NCI-H2196 treated with DMSO at 0.1 percent for 48 hours (cell line): Measurements from ENCODE around the gene USH2A.
"Not testable (repeated sequence)": the region's sequence is repeated elsewhere in the genome, so short reads cannot be mapped to it uniquely, and the experiment has no call there.

Experiments
- DNase-seq: peaks from one replicate; lab custom pipeline; 2025; ENCODE audit not compliant: unreplicated experiment; lab: John Stamatoyannopoulos, UW

Gene USH2A

GRCh38 chr1:216049741-216050430 lies 373.4 kb downstream of the USH2A start:
- no peak for DNase-seq

DNA sequence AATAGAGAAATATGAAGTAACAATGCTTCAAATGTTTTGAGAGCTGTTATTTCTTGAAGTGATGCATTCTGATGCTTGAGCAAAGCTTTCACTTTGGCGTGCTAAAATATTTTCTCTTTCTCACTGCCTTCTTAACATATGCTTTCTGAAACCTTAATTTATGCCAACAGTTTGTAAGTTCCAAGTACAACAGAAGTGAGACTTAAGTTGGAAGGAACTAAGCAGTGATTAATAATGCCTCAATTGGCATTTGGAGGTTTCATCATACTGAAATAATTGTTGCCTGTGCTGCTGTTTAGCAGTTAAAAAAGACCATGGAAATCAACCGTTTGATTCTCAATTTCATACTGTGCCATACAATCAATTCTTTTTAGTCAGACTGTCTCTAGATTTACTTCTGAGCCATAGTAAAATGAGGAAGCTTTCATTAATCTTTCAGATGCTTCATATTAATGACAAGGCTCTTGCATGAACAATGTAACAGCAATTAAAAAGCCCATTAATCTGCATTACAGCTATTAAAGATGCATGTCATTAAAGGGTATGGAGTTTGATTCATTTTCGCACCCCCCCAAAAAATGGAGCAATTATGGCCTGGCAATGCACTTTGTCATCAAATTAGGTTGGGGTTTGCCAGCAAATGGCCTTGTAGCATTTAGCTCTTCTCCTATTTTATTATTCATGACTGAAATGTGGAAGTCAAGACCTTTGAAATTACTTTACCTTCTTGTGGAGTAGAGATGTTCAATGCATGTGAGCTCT lies 375.3 kb downstream of the USH2A start:
- no peak for DNase-seq

DNA sequence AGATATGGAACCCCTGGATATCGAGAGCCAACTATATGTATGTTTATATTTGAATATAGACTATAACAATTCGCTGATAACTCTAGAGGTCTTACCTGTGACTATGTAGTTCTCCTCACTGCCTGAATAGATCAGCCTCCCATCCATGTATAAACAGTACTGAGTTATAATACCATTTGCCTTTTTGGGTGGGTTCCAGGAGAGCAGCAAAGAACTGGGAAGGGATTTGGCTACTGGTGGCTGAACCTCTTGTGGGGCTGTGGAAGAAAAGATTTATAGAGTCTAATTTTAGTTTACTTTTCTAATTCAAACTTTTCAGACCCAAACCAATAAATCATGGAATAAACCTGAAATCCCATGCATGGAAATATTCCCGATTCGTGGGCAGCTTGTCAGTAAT lies 376.9 kb downstream of the USH2A start:
- DNase-seq: no peak

DNA sequence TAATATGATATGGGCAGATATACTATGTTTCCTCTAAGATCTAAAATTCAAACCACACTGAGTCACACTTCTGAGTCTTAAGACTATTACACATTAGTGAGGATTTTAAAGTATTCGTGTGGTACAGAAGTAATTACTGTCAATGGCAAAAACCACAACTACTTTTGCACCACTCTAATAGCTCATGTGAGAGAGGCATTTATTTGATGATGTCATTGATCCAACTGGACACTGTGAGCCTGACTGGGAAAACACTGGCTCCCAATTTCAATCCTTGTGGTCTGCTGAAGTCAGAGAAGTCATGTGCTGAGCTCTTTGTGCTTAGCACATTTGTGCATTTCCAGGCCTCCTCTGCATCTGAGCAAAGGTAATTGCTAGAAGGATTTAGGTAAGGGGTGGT lies 377.8 kb downstream of the USH2A start:
- DNase-seq: no peak

- DNase-seq: no peak
These were observed 378.7 kb downstream of the USH2A start for GRCh38 chr1:216044538-216044937.

DNA sequence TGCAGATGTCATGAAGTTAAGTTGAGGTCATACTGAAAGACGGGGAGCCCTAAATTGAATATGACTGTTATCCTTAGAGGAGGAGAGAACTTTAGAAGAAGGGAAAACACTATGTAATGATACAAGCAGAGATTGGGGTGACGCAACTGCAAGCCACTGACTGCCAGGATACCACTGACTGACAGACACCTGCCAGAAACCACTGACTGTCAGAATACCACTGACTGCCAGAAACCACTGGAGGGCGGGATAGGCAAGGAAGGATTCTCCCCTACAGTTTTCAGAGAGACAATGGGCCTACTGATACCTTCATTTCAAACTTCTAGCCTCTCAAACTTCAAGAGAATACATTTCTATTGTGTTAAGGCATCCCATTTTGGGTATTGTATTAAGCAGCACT lies 388.7 kb downstream of the USH2A start:
- no peak for DNase-seq

- DNase-seq: no peak
These were observed 390.2 kb downstream of the USH2A start for GRCh38 chr1:216032961-216033614.

DNA sequence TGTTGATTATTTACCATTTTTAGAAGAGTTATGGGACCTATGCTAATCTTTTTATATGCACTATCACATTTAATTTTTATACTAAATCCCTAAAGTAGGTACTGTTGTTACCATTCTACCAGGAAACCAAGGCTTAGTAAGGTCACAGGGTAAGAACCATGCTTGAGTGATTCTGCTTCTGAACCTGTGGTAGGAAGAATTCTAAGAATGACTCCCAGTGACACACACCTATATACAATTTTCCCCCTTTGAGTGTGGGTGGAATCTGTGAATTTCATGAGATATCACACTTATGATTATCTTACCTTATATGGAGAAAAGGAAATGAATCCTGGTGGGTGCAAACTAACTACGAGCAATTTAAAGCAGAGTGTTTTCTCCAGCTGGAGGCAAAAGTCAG lies 391.0 kb downstream of the USH2A start:
- DNase-seq: no peak

GRCh38 chr1:216028631-216029030 lies 394.6 kb downstream of the USH2A start:
- DNase-seq: no peak

GRCh38 chr1:216024546-216024945 lies 398.7 kb downstream of the USH2A start:
- DNase-seq: no peak

GRCh38 chr1:216020743-216021345 lies 402.4 kb downstream of the USH2A start:
- no peak for DNase-seq

DNA sequence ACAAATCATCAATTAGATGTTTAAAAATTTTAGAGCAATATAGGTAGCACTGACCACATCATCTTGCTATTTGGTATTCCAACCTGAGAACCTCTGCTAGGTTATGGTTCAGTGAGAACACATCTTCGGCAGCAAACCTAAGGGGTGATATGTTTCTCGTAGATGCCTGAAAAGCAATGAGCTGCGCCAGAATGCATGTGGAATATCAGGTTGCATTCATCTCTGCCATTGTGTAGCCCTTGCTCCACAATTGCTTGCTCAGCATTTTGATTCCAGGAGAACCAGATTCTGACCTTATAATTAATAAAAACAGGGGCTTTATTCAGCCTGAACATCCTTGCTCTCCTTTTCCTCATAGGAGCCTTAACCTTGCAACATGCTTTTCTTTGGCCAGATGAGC lies 408.1 kb downstream of the USH2A start:
- DNase-seq: no peak

DNA sequence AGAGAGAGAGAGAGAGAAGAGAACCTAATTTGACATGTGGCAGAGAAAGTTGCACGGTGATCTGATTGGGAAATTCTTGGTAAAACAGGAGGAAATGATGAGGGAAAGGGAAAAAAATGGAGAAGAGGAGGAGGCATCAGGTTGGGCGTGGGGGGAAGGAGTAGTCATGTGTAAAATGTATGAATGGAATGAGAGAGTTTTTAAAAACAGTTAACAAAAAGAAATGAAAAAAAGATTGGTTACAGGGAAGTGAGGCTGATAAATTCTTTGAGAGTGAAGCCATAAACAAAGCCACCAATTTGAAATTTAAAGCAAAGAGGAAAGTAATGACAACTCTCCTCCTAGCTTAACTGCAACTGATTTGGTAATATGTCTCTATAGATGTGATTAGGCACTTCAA lies 409.2 kb downstream of the USH2A start:
- DNase-seq: no peak

DNA sequence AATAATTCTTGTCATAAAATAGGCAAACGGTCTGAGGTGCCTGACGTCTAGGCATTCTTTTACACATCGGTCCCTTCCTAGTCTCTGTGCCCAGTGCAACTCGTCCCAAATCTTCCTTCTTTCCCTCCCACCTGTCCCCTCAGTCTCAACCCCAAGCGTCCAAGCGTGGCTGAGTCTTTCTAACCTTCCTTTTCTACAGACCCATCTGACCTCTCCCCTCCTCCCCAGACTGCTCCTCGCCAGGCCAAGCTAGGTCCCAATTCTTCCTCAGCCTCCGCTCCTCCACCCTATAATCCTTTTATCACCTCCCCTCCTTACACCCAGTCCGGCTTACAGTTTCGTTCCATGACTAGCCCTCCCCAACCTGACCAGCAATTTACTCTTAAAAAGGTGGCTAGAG lies 413.8 kb downstream of the USH2A start:
- not testable (repeated sequence) for DNase-seq

DNA sequence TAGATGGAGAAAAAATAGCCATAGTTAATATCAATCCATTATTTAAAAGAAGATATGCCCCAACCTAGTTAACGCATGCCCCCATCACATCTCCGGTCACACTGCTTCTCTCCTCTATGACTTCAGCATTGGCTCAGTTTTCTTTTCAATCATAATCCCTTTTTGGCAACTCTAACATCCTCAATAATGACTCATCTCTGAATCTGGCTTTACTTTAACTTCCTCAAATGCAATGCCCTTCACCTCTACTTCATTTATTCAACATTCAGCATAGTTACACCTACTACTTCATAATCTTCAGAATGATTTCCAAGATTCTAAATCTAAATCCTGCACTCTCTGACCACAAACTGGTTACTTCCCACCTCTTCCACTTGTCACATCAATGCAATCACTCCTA lies 417.3 kb downstream of the USH2A start:
- no peak for DNase-seq

GRCh38 chr1:215992620-215993019 lies 430.6 kb downstream of the USH2A start:
- no peak for DNase-seq

DNA sequence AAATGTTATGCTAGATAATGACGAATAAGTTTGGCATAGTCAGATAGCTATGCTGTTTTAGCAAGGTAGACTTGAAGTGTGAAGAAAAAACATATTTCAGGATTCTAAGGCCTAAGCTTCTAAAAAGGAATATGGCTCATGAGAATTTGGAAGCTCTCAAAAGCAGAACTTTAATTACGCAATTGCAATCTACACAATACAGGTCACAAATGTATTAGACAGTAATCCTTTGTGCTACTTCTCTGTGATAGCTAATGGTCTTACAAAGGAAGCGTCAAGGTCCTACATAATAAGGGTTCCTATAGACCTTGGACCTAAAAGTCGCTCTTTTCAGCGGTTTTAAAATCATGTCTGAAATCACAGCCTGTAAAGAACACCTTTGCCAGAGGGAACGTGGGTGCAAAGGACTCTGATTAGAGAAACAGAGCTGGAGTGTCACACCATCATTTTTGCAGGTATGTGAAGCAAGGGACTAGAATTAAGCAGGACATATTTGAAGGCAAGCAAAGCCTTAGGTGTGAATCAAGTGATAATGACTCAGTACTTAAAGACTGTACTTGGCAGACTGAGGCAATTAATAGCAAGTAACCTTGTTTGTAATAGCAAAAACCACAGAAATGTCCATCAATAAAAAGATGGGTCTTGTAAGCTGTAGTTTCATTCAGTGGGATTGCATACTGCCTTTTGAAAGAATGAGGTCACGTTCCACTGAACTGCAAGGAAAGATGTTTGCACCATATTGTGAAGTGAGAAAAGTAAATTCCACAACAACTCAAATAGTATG lies 436.0 kb downstream of the USH2A start:
- no peak for DNase-seq

GRCh38 chr1:215986401-215986800 lies 436.8 kb downstream of the USH2A start:
- DNase-seq: no peak

DNA sequence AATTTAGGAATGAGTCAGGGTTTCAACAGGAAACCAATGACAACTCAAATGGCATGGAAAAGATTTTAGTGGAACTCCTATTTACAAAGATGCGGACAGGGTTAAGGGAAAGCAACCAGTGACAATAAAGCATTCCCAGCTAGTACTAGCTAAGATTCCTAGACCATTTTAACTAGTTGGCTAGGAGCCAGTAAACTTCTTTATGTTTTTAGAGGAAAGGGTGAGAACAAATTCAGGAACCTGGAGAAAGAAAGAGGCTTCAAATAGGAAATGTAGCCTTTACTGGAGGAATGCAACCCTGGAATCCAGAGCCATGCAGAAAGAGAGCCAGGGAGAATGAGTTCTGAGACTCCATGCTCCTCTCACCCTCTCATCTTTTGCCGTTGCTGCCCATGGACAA lies 439.6 kb downstream of the USH2A start:
- DNase-seq: no peak

GRCh38 chr1:215971793-215972441 lies 451.3 kb downstream of the USH2A start:
- no peak for DNase-seq

- no peak for DNase-seq
These were observed 452.8 kb downstream of the USH2A start for GRCh38 chr1:215970406-215970805.
